ENCODE data around the gene MAPK13.

Gene MAPK13

DNA sequence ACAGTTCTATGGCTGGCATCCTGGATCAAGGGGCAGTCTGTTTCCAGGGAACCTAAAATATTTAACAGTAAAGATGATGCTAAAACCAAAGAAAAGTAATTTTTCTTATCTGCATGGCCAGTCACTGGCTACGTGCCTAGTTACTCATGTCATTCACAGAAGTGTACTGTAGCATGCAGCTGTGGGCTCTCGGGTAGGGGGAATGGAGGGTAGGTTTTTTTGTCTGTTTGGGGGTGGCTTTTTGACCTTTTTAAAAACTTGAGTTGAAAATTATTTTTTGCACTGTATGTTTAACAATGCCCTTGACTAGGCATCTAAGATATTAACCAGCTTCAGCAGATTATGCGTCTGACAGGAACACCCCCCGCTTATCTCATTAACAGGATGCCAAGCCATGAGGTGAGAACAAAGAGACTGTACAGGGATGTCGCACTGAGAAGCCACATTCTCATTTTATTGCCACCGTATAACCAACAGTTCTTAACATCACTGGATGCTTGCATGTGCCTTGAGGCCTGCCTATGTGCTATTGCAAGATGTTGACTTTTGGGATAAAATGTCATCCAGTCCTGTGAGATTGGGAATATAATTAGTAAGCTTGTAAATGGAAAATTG lies 30.3 kb upstream of the MAPK13 start:
- Histone ChIP-seq H3K27ac (ENCODE audit: low read length) (no peak overlapping the region), H3K9me3 (ENCODE audit: control insufficient read depth in 1 of 2, low read length in 2 of 2) (no peaks in the 10 kb centered on the region), H3K4me3 (ENCODE audit: low read depth in 1 of 2, low read length in 2 of 2) (no peak overlapping the region), H3K4me1 (ENCODE audit: control insufficient read depth in 1 of 2, insufficient read depth in 2 of 2, low read length in 2 of 2) (no peaks in the 10 kb centered on the region), H3K27me3 (ENCODE audit: low read depth, low read length) (no peaks in the 10 kb centered on the region), H3K36me3 (ENCODE audit: control insufficient read depth in 1 of 2, insufficient read depth in 2 of 2, low read length in 2 of 2) (peaks cover 21 to 30% of the 10 kb centered on the region in 2 donors)

- H3K27me3 ChIP-seq (ENCODE audit: low read depth, low read length) = no peaks in the 10 kb centered on the region
- no peaks in the 10 kb centered on the region for H3K4me1 ChIP-seq (ENCODE audit: control insufficient read depth in 1 of 2, insufficient read depth in 2 of 2, low read length in 2 of 2)
- peaks cover 21 to 30% of the 10 kb centered on the region in 2 donors for H3K36me3 ChIP-seq (ENCODE audit: control insufficient read depth in 1 of 2, insufficient read depth in 2 of 2, low read length in 2 of 2)
- no peak overlapping the region for H3K27ac ChIP-seq (ENCODE audit: low read length)
- no peak overlapping the region for H3K4me3 ChIP-seq (ENCODE audit: low read depth in 1 of 2, low read length in 2 of 2)
- H3K9me3 ChIP-seq (ENCODE audit: control insufficient read depth in 1 of 2, low read length in 2 of 2) = no peaks in the 10 kb centered on the region
Measured at GRCh38 chr6:36101691-36102090, 28.6 kb upstream of the MAPK13 start.

DNA sequence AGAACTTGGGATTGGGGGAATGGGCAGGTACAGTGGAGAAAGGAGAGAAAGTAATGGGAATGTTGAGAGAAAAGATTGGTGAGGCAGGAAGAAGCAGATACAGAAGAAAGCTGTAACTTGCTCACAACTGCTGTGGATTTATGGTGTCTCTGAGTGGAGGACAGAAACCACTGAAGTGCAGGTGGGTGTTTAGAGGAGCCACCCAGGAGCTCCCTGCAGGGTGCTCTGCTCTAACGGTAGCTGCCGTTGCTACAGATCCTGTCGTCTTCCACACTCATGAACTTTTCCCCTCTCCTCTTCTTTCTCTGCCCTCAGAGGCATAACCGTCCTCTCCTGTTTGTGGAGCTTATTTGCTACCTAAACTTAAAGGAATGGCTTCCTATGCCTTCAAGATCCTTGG lies 27.5 kb upstream of the MAPK13 start:
- H3K4me1 ChIP-seq (ENCODE audit: control insufficient read depth in 1 of 2, insufficient read depth in 2 of 2, low read length in 2 of 2) = no peaks in the 10 kb centered on the region
- H3K27me3 ChIP-seq (ENCODE audit: low read depth, low read length) = no peaks in the 10 kb centered on the region
- H3K27ac ChIP-seq (ENCODE audit: low read length) = no peak overlapping the region
- H3K36me3 ChIP-seq (ENCODE audit: control insufficient read depth in 1 of 2, insufficient read depth in 2 of 2, low read length in 2 of 2) = peaks cover 27 to 34% of the 10 kb centered on the region in 2 donors
- H3K9me3 ChIP-seq (ENCODE audit: control insufficient read depth in 1 of 2, low read length in 2 of 2) = no peaks in the 10 kb centered on the region
- no peak overlapping the region for H3K4me3 ChIP-seq (ENCODE audit: low read depth in 1 of 2, low read length in 2 of 2)

GRCh38 chr6:36104836-36105235 lies 25.5 kb upstream of the MAPK13 start:
- Histone ChIP-seq H3K27me3 (ENCODE audit: low read depth, low read length) (no peaks in the 10 kb centered on the region), H3K4me1 (ENCODE audit: control insufficient read depth in 1 of 2, insufficient read depth in 2 of 2, low read length in 2 of 2) (no peaks in the 10 kb centered on the region), H3K9me3 (ENCODE audit: control insufficient read depth in 1 of 2, low read length in 2 of 2) (no peaks in the 10 kb centered on the region), H3K36me3 (ENCODE audit: control insufficient read depth in 1 of 2, insufficient read depth in 2 of 2, low read length in 2 of 2) (peaks cover 43 to 50% of the 10 kb centered on the region in 2 donors), H3K4me3 (ENCODE audit: low read depth in 1 of 2, low read length in 2 of 2) (no peak overlapping the region), H3K27ac (ENCODE audit: low read length) (peak overlapping the region; percentile 17)

DNA sequence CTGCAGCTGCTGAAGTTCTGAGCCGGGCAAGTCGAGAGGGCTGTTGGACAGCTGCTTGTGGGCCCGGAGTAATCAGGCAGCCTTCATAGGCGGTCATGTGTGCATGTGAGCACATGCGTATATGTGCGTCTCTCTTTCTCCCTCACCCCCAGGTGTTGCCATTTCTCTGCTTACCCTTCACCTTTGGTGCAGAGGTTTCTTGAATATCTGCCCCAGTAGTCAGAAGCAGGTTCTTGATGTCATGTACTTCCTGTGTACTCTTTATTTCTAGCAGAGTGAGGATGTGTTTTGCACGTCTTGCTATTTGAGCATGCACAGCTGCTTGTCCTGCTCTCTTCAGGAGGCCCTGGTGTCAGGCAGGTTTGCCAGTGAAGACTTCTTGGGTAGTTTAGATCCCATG lies 21.2 kb upstream of the MAPK13 start:
- no peak overlapping the region for H3K4me3 ChIP-seq (ENCODE audit: low read depth in 1 of 2, low read length in 2 of 2)
- H3K27me3 ChIP-seq (ENCODE audit: low read depth, low read length) = no peaks in the 10 kb centered on the region
- H3K36me3 ChIP-seq (ENCODE audit: control insufficient read depth in 1 of 2, insufficient read depth in 2 of 2, low read length in 2 of 2) = peaks cover 50 to 56% of the 10 kb centered on the region in 2 donors
- no peak overlapping the region for H3K27ac ChIP-seq (ENCODE audit: low read length)
- no peaks in the 10 kb centered on the region for H3K9me3 ChIP-seq (ENCODE audit: control insufficient read depth in 1 of 2, low read length in 2 of 2)
- H3K4me1 ChIP-seq (ENCODE audit: control insufficient read depth in 1 of 2, insufficient read depth in 2 of 2, low read length in 2 of 2) = no peaks in the 10 kb centered on the region

GRCh38 chr6:36110050-36110449 lies 20.3 kb upstream of the MAPK13 start:
- Histone ChIP-seq H3K4me3 (ENCODE audit: low read depth in 1 of 2, low read length in 2 of 2) (no peak overlapping the region), H3K9me3 (ENCODE audit: control insufficient read depth in 1 of 2, low read length in 2 of 2) (no peaks in the 10 kb centered on the region), H3K36me3 (ENCODE audit: control insufficient read depth in 1 of 2, insufficient read depth in 2 of 2, low read length in 2 of 2) (peaks cover 49 to 52% of the 10 kb centered on the region in 2 donors), H3K27me3 (ENCODE audit: low read depth, low read length) (no peaks in the 10 kb centered on the region), H3K27ac (ENCODE audit: low read length) (no peak overlapping the region), H3K4me1 (ENCODE audit: control insufficient read depth in 1 of 2, insufficient read depth in 2 of 2, low read length in 2 of 2) (no peaks in the 10 kb centered on the region)

DNA sequence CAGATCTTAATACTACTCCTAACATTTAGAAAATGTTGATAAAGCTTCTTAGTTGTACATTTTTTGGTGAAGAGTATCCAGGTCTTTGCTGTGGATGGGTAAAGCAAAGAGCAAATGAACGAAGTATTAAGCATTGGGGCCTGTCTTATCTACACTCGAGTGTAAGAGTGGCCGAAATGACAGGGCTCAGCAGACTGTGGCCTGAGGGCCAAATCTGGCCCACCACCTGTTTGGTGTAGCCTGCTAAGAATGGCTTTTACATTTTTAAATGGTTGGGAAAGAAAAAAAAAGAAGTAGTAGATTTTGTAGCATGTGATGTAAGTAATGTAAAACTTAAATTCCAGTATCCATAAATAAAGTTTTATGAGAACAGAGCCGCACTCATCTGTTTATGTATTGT lies 19.4 kb upstream of the MAPK13 start:
- Histone ChIP-seq H3K27ac (ENCODE audit: low read length) (no peak overlapping the region), H3K9me3 (ENCODE audit: control insufficient read depth in 1 of 2, low read length in 2 of 2) (no peaks in the 10 kb centered on the region), H3K4me1 (ENCODE audit: control insufficient read depth in 1 of 2, insufficient read depth in 2 of 2, low read length in 2 of 2) (no peaks in the 10 kb centered on the region), H3K4me3 (ENCODE audit: low read depth in 1 of 2, low read length in 2 of 2) (no peak overlapping the region), H3K27me3 (ENCODE audit: low read depth, low read length) (no peaks in the 10 kb centered on the region), H3K36me3 (ENCODE audit: control insufficient read depth in 1 of 2, insufficient read depth in 2 of 2, low read length in 2 of 2) (peaks cover 45 to 48% of the 10 kb centered on the region in 2 donors)

DNA sequence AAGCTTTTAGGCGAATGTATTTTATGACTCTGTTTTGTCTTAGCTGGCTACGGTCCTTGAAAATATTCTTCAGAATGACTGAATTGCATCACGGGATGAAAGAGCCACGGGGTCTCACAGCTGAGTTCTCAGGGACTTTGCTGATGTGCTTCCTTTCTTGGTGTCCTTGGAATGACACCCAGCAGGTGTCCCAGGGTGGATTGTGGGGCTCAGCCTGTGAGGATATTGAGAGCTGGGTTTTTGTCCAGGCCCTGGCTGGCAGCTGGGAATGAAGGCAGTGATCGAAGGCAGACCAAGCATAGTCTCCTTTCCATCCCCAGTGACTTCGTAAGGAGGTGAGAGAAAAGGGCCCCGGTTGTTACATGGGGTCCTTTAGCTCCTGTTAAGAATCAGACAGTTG lies 18.8 kb upstream of the MAPK13 start:
- Histone ChIP-seq H3K27ac (ENCODE audit: low read length) (no peak overlapping the region), H3K36me3 (ENCODE audit: control insufficient read depth in 1 of 2, insufficient read depth in 2 of 2, low read length in 2 of 2) (peaks cover 45 to 48% of the 10 kb centered on the region in 2 donors), H3K27me3 (ENCODE audit: low read depth, low read length) (no peaks in the 10 kb centered on the region), H3K4me3 (ENCODE audit: low read depth in 1 of 2, low read length in 2 of 2) (no peak overlapping the region), H3K4me1 (ENCODE audit: control insufficient read depth in 1 of 2, insufficient read depth in 2 of 2, low read length in 2 of 2) (no peaks in the 10 kb centered on the region), H3K9me3 (ENCODE audit: control insufficient read depth in 1 of 2, low read length in 2 of 2) (no peaks in the 10 kb centered on the region)

DNA sequence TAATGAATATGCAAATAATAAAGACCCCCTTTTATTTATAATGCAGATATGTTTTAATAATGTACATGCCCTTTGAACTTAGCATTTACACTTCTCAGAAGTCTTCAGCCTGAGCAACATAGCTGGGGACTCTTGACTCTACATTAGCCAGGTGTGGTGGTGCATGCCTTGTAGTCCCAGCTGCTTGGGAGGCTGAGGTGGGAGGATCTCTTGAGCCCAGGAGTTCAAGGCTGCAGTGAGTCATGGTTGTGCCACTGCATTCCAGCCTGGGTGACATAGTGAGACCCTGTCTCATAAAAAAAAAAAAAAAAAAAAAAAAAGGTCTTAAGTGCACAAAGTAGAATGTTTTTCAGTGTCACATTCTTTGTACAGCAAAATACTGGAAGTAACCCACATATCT lies 17.3 kb upstream of the MAPK13 start:
- no peaks in the 10 kb centered on the region for H3K27me3 ChIP-seq (ENCODE audit: low read depth, low read length)
- no peak overlapping the region for H3K27ac ChIP-seq (ENCODE audit: low read length)
- H3K36me3 ChIP-seq (ENCODE audit: control insufficient read depth in 1 of 2, insufficient read depth in 2 of 2, low read length in 2 of 2) = peaks cover 40 to 45% of the 10 kb centered on the region in 2 donors

DNA sequence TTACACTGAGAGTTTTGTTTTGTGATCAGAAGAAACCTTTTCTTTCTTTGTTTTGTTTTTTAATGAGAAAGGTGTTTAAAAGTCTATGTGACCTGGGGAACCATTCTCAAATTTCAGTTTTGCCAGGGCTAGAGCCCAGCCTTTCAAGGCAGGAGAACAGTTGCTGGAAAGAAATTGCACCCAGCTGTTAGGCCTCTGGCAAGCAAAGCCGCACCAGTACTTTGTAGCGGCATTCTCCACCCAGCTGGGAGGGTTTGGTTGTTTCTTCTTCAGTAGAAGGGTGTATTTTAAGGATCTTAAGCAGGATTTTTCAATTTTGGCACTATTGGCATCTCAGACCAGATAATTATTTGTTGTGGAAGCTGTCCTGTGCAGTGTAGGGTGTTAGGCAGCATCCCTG lies 16.6 kb upstream of the MAPK13 start:
- H3K27ac ChIP-seq (ENCODE audit: low read length) = no peak overlapping the region
- no peaks in the 10 kb centered on the region for H3K4me1 ChIP-seq (ENCODE audit: control insufficient read depth in 1 of 2, insufficient read depth in 2 of 2, low read length in 2 of 2)
- peaks cover 35 to 39% of the 10 kb centered on the region in 2 donors for H3K36me3 ChIP-seq (ENCODE audit: control insufficient read depth in 1 of 2, insufficient read depth in 2 of 2, low read length in 2 of 2)
- H3K27me3 ChIP-seq (ENCODE audit: low read depth, low read length) = no peaks in the 10 kb centered on the region
- no peak overlapping the region for H3K4me3 ChIP-seq (ENCODE audit: low read depth in 1 of 2, low read length in 2 of 2)
- no peaks in the 10 kb centered on the region for H3K9me3 ChIP-seq (ENCODE audit: control insufficient read depth in 1 of 2, low read length in 2 of 2)

More for the DNA sequence above, 17.3 kb upstream of the MAPK13 start:
- no peak overlapping the region for H3K4me3 ChIP-seq (ENCODE audit: low read depth in 1 of 2, low read length in 2 of 2)
- no peaks in the 10 kb centered on the region for H3K4me1 ChIP-seq (ENCODE audit: control insufficient read depth in 1 of 2, insufficient read depth in 2 of 2, low read length in 2 of 2)
- no peaks in the 10 kb centered on the region for H3K9me3 ChIP-seq (ENCODE audit: control insufficient read depth in 1 of 2, low read length in 2 of 2)

GRCh38 chr6:36114798-36115408 lies 15.4 kb upstream of the MAPK13 start:
- Histone ChIP-seq H3K9me3 (ENCODE audit: control insufficient read depth in 1 of 2, low read length in 2 of 2) (no peaks in the 10 kb centered on the region), H3K36me3 (ENCODE audit: control insufficient read depth in 1 of 2, insufficient read depth in 2 of 2, low read length in 2 of 2) (peaks cover 26 to 31% of the 10 kb centered on the region in 2 donors), H3K4me3 (ENCODE audit: low read depth in 1 of 2, low read length in 2 of 2) (no peak overlapping the region), H3K27ac (ENCODE audit: low read length) (no peak overlapping the region), H3K27me3 (ENCODE audit: low read depth, low read length) (no peaks in the 10 kb centered on the region), H3K4me1 (ENCODE audit: control insufficient read depth in 1 of 2, insufficient read depth in 2 of 2, low read length in 2 of 2) (no peaks in the 10 kb centered on the region)

- Histone ChIP-seq H3K27ac (ENCODE audit: low read length) (no peak overlapping the region), H3K27me3 (ENCODE audit: low read depth, low read length) (no peaks in the 10 kb centered on the region), H3K36me3 (ENCODE audit: control insufficient read depth in 1 of 2, insufficient read depth in 2 of 2, low read length in 2 of 2) (peaks cover 21 to 26% of the 10 kb centered on the region in 2 donors), H3K4me1 (ENCODE audit: control insufficient read depth in 1 of 2, insufficient read depth in 2 of 2, low read length in 2 of 2) (no peaks in the 10 kb centered on the region), H3K4me3 (ENCODE audit: low read depth in 1 of 2, low read length in 2 of 2) (no peak overlapping the region), H3K9me3 (ENCODE audit: control insufficient read depth in 1 of 2, low read length in 2 of 2) (no peaks in the 10 kb centered on the region)
Measured at GRCh38 chr6:36115412-36115811, 14.9 kb upstream of the MAPK13 start.

All from muscle layer of duodenum (tissue), 2 donors.